Gastroesophageal sphincter (tissue), 4 donors: Measurements from ENCODE around the gene RNLS. TPM values are rescaled to one million over a fixed set of nuclear protein-coding genes. Genes with fewer than 3 reads are reported as not detected.

ENCODE experiments used
- ATAC-seq: fragments of 150-250 bp; one replicate; pipeline ENCODE4 v1.9.1; 2016; ENCODE audit warnings: mild to moderate bottlenecking, moderate library complexity
- H3K27ac ChIP-seq, 4 donors: fragments of 200-600 bp; sonication (generic) in 3 of 4; 1 replicate in 3 of 4; 2 replicates in 1 of 4; pipeline ENCODE4 v1.5.1; 2016 to 2019
- H3K27me3 ChIP-seq: fragments of 200-600 bp; sonication (generic); one replicate; pipeline ENCODE4 v1.5.1; 2019
- H3K36me3 ChIP-seq, 2 donors: fragments of 200-600 bp; sonication (generic); one replicate each; pipeline ENCODE4 v1.5.1; 2019; ENCODE audit warnings: control low read depth in 1 of 2
- H3K4me1 ChIP-seq, 3 donors: fragments of 200-600 bp; sonication (generic); 1 replicate in 2 of 3; 2 replicates in 1 of 3; pipeline ENCODE4 v1.5.1; 2016 to 2019; ENCODE audit warnings: control low read depth in 2 of 3
- H3K4me3 ChIP-seq, 2 donors: fragments of 200-600 bp; sonication (generic); one replicate each; pipeline ENCODE4 v1.5.1; 2019; ENCODE audit warnings: mild to moderate bottlenecking in 1 of 2, moderate library complexity in 1 of 2
- H3K9me3 ChIP-seq, 3 donors: fragments of 200-600 bp; sonication (generic); one replicate each; pipeline ENCODE4 v1.5.1; 2017 to 2019; ENCODE audit warnings: control low read depth in 2 of 3
- CTCF ChIP-seq, 4 experiments: fragments of 200-600 bp in 2 of 4; fragments of 450-650 bp in 2 of 4; sonication (generic) in 1 of 4; IDR thresholded peaks; one replicate each; pipeline ENCODE4 v1.5.1; 2017 to 2019; ENCODE audit warnings: antibody characterized with exemption in 4 of 4, mild to moderate bottlenecking in 2 of 4, moderate library complexity in 2 of 4
- EP300 ChIP-seq: sonication (generic); formaldehyde crosslinking; IDR thresholded peaks from one replicate; pipeline ENCODE4 v1.6.1; 2017; ENCODE audit warnings: antibody characterized with exemption, mild to moderate bottlenecking
- POLR2A ChIP-seq, 2 donors: fragments of 450-650 bp; IDR thresholded peaks; one replicate each; pipeline ENCODE4 v1.6.1; 2017; ENCODE audit warnings: antibody characterized with exemption in 2 of 2, mild to moderate bottlenecking in 2 of 2, moderate library complexity in 1 of 2
- POLR2AphosphoS5 ChIP-seq: sonication (generic); formaldehyde crosslinking; IDR thresholded peaks from one replicate; pipeline ENCODE4 v1.6.1; 2017; ENCODE audit warnings: antibody characterized with exemption
- WGBS, 2 donors: methylation state at CpG; one replicate each; pipeline ENCODE4 v1.1.5; 2018; ENCODE audit warnings: low coverage in 1 of 2; 5-methylcytosine and 5-hydroxymethylcytosine counted together
- total RNA-seq, 4 donors: library from RNA; depleted of rRNA; stranded (reverse); fragments of >200 nt; gene quantifications; one replicate each; pipeline ENCODE4 v1.1.0, GENCODE V29; 2016

Gene RNLS
- total RNA-seq, 4 donors from 2014 or later: 9.4 to 25.1 (median 15.3) TPM

GRCh38 chr10:88594482-88594881 lies 11.4 kb upstream of the RNLS start:
- Histone ChIP-seq H3K27ac (no peak overlapping the region), H3K27me3 (no peaks in the 10 kb centered on the region), H3K4me1 (no peaks in the 10 kb centered on the region), H3K9me3 (no peaks in the 10 kb centered on the region), H3K36me3 (no peaks in the 10 kb centered on the region), H3K4me3 (no peak overlapping the region)
- ATAC-seq: no peak
- 94 to 100% methylated on average over 1 of the region's 1 CpG for WGBS, 2 donors
- TF ChIP-seq POLR2AphosphoS5 (no peak), CTCF (IDR thresholded peaks at IDR 0.05) (no peak), POLR2A (IDR thresholded peaks at IDR 0.05) (no peak), EP300 (no peak)

GRCh38 chr10:88592906-88593305 lies 9.8 kb upstream of the RNLS start:
- 86 to 100% methylated on average over 1 to 2 of the region's 2 CpGs for WGBS, 2 donors
- no peak for ATAC-seq
- no peaks in the 10 kb centered on the region for H3K36me3 ChIP-seq
- no peaks in the 10 kb centered on the region for H3K4me1 ChIP-seq
- no peaks in the 10 kb centered on the region for H3K27me3 ChIP-seq
- H3K9me3 ChIP-seq: no peaks in the 10 kb centered on the region
- H3K27ac ChIP-seq: no peak overlapping the region
- TF ChIP-seq CTCF (IDR thresholded peaks at IDR 0.05) (no peak), POLR2A (IDR thresholded peaks at IDR 0.05) (no peak), EP300 (no peak), POLR2AphosphoS5 (no peak)
- no peak overlapping the region for H3K4me3 ChIP-seq

- no peak for ATAC-seq
- Histone ChIP-seq H3K9me3 (no peaks in the 10 kb centered on the region), H3K4me3 (no peak overlapping the region), H3K4me1 (no peaks in the 10 kb centered on the region), H3K27me3 (no peaks in the 10 kb centered on the region), H3K36me3 (no peaks in the 10 kb centered on the region), H3K27ac (no peak overlapping the region)
- TF ChIP-seq EP300 (no peak), CTCF (IDR thresholded peaks at IDR 0.05) (no peak), POLR2A (IDR thresholded peaks at IDR 0.05) (no peak), POLR2AphosphoS5 (no peak)
- WGBS, 2 donors: 92 to 100% methylated on average over 1 of the region's 1 CpG
Measured at GRCh38 chr10:88592381-88592780, 9.3 kb upstream of the RNLS start.

DNA sequence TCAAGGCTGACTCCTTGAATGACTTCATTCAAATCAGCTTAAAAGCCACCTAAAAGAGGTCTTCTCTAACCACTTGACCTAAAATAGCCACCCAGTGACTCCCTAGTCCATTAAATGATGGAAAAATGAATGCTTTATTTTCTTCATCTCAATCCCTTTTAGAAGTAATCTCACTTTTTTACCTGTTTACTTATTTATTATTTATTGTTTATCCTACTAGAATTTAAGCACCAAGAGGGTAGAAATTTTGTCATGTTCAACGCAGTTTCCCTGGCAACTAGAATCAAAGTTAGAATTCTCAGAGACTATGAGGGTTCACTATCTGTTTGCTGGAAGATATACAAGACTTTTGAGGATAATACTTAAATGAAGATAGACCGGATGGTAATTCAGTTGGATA lies 3.3 kb upstream of the RNLS start, which contains the start of gene LIPJ:
LIPJ (plus strand) TSS at position 301 of the 400 bp plus-strand sequence. CDS start 3,926 bp downstream, outside the sequence.
- TF ChIP-seq EP300: no peak
- TF ChIP-seq POLR2A (IDR thresholded peaks at IDR 0.05): no peak
- TF ChIP-seq CTCF (IDR thresholded peaks at IDR 0.05): no peak
- TF ChIP-seq POLR2AphosphoS5: no peak
- no peak within 1 kb of the TSS for H3K27ac ChIP-seq
- WGBS, 2 donors: 94 to 95% methylated on average over 2 of the region's 2 CpGs
- H3K4me3 ChIP-seq: no peak within 1 kb of the TSS
- H3K4me1 ChIP-seq: peaks cover 0 to 11% (median 0%) of the 10 kb centered on the region in 3 donors
- H3K27me3 ChIP-seq: no peaks in the 10 kb centered on the region
- H3K9me3 ChIP-seq: no peaks in the 10 kb centered on the region
- H3K36me3 ChIP-seq: no peaks in the 10 kb centered on the region
- no peak for ATAC-seq

GRCh38 chr10:88583584-88583957 lies 453 bp upstream of the RNLS start:
- H3K4me3 ChIP-seq: peak overlapping the region; percentile 50 to 70
- WGBS, 2 donors: 45 to 46% methylated on average over 7 of the region's 7 CpGs
- H3K36me3 ChIP-seq: no peaks in the 10 kb centered on the region
- ATAC-seq: no peak
- no peaks in the 10 kb centered on the region for H3K9me3 ChIP-seq
- no peaks in the 10 kb centered on the region for H3K27me3 ChIP-seq
- TF ChIP-seq POLR2AphosphoS5 (no peak), EP300 (no peak), POLR2A (IDR thresholded peaks at IDR 0.05) (no peak), CTCF (IDR thresholded peaks at IDR 0.05) (no peak)
- H3K27ac ChIP-seq: peak overlapping the region; percentile 62 to 94 (median 93)
- H3K4me1 ChIP-seq: peaks cover 0 to 11% (median 0%) of the 10 kb centered on the region in 3 donors
